Measurements from ENCODE around the gene LIPE. TPM values are rescaled to one million over a fixed set of nuclear protein-coding genes. Genes with fewer than 3 reads are reported as not detected.

Gene LIPE
- total RNA-seq, 1 donor from 2014 or later, result 35.0 TPM

DNA sequence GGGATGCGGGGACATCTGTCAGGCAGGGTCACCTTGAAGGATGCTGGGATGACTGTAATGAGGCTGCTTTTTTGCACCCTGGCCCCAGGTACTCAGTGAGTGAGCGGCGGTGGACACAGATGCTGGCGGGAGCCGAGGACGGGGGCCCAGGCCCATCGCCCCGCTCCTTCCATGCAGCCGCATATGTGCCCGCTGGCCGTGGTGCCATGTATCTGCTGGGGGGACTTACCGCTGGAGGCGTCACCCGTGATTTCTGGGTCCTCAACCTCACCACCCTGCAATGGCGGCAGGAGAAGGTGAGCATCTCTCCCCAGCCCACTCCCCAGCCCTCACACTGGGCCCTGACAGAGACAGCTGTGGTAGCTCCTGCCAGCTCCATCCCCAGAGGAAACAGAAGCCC, 70.5 kb downstream of the LIPE start:
- H3K27me3 Mint-ChIP-seq, result no peaks in the 10 kb centered on the region
- no peaks in the 10 kb centered on the region for H3K36me3 Mint-ChIP-seq (ENCODE audit: low read depth)
- H3K9me3 Mint-ChIP-seq, result no peaks in the 10 kb centered on the region
- H3K4me1 Mint-ChIP-seq, result no peaks in the 10 kb centered on the region
- no peak overlapping the region for H3K4me3 Mint-ChIP-seq
- H3K27ac Mint-ChIP-seq, result no peak overlapping the region
- no peak for DNase-seq
- intact Hi-C loops (cut with micrococcal nuclease), result no loop called here

DNA sequence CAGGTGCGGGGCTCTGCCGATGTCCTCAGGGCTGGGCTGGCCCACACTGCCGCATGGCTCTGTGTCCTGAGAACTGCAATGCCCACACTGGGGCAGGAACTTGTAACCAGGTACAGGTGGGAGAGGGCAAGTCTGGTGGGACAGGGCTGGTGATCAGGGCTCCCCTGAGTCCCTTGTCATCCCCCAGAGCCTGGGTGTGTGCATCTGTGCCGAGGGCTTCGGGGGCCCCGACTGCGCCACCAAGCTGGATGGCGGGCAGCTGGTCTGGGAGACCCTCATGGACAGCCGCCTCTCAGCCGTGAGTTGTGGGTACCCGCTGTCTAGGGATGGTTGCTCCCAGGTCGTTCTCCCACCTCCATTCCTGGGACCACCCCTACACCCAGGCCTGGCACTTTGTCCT, 71.3 kb downstream of the LIPE start:
- no peak for DNase-seq
- H3K36me3 Mint-ChIP-seq (ENCODE audit: low read depth), result no peaks in the 10 kb centered on the region
- intact Hi-C loops (cut with micrococcal nuclease), result no loop called here
- H3K4me3 Mint-ChIP-seq, result no peak overlapping the region
- H3K27ac Mint-ChIP-seq, result no peak overlapping the region
- H3K4me1 Mint-ChIP-seq, result no peaks in the 10 kb centered on the region
- H3K9me3 Mint-ChIP-seq, result no peaks in the 10 kb centered on the region
- no peaks in the 10 kb centered on the region for H3K27me3 Mint-ChIP-seq

DNA sequence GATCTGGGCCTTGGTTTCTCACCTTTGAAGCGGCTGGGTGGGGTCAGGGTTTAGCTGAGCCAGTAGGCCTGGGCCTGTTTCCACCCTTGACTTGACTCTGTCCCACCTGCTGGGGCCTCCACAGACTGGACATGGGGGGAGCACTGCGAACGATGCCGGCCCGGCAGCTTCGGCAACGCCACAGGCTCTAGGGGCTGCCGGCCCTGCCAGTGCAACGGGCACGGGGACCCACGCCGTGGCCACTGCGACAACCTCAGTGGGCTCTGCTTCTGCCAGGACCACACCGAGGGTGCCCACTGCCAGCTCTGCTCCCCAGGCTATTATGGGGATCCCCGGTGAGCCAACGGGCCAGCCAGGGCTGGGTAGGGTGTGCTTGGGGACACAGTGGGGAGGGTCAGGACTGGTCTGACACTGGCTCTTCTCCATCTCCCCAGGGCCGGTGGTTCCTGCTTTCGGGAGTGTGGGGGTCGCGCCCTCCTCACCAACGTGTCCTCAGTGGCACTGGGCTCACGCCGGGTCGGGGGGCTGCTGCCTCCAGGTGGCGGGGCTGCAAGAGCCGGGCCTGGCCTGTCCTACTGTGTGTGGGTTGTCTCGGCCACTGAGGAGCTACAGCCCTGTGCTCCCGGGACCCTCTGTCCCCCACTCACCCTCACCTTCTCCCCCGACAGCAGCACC, 73.7 kb downstream of the LIPE start:
- intact Hi-C loops (cut with micrococcal nuclease), result no loop called here
- H3K27me3 Mint-ChIP-seq, result no peaks in the 10 kb centered on the region
- DNase-seq, result no peak
- H3K36me3 Mint-ChIP-seq (ENCODE audit: low read depth), result no peaks in the 10 kb centered on the region
- H3K4me3 Mint-ChIP-seq, result no peak overlapping the region
- no peaks in the 10 kb centered on the region for H3K9me3 Mint-ChIP-seq
- no peak overlapping the region for H3K27ac Mint-ChIP-seq
- no peaks in the 10 kb centered on the region for H3K4me1 Mint-ChIP-seq

DNA sequence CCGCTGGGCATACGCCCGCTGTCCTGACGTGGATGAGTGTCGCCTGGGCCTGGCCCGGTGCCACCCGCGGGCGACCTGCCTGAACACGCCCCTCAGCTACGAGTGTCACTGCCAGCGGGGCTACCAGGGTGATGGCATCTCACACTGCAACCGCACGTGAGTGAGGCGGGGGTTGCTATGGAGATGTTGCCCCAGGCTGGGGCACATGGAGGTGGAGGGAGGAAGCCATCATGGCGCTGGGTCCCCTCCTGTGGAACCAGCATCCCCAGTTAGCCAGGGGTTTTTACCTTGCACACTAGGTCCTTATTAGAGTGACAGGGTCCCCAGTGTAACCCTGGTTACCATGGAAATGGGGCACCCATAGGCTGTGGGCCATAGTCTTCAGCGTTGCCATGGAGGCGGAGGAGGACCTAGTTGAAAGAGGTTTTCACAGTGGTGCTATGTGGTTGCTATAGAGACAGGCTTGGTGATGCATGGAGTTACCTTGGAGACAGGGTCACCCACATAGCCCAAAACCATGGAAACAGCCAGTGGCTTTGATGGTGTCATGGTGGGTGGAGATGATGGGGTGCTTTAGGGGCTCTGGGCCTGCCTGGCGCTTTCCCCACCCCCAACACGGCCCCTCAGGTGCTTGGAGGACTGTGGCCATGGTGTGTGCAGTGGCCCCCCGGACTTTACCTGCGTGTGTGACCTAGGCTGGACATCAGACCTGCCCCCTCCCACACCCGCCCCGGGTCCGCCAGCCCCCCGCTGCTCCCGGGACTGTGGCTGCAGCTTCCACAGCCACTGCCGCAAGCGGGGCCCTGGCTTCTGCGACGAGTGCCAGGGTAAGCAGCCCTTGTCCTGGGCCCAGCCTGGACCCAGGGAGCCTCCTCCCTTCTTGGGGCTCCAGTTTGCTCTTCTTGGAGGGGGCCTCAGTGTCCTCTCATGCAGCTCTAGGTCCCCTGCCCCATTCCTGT, 74.6 kb downstream of the LIPE start:
- Mint-ChIP-seq H3K36me3 (ENCODE audit: low read depth) (no peaks in the 10 kb centered on the region), H3K9me3 (no peaks in the 10 kb centered on the region), H3K4me3 (no peak overlapping the region), H3K27ac (no peak overlapping the region), H3K27me3 (no peaks in the 10 kb centered on the region), H3K4me1 (no peaks in the 10 kb centered on the region)
- DNase-seq, result peak; percentile 66
- intact Hi-C loops (cut with micrococcal nuclease), result no loop called here

Other genes starting within 250 kb of the LIPE start
- 28.7 and 34.8 TPM in 2 replicates for gene DEDD2, start 209.7 kb downstream of the LIPE start, total RNA-seq
- 19.0 and 20.1 TPM in 2 replicates for gene ZNF526, start 207.1 kb downstream of the LIPE start, total RNA-seq
- 50.7 and 52.6 TPM in 2 replicates for gene GSK3A, start 184.8 kb downstream of the LIPE start, total RNA-seq
- 71.6 and 82.3 TPM in 2 replicates for gene ERF, start 172.3 kb downstream of the LIPE start, total RNA-seq
- 61.2 and 65.6 TPM in 2 replicates for gene CIC, start 158.1 kb downstream of the LIPE start, total RNA-seq
- 1.3 and 1.6 TPM in 2 replicates for gene PRR19, start 125.3 kb downstream of the LIPE start, total RNA-seq
- 49.1 and 50.4 TPM in 2 replicates for gene PAFAH1B3, start 124.8 kb downstream of the LIPE start, total RNA-seq
- gene TMEM145, start 114.1 kb downstream of the LIPE start, total RNA-seq, result 0.78 and 0.82 TPM in 2 replicates
- 8.4 and 9.1 TPM in 2 replicates for gene MEGF8, start 101.8 kb downstream of the LIPE start, total RNA-seq
- not detected in 2 replicates for gene CNFN, start 37.1 kb downstream of the LIPE start, total RNA-seq
- gene CXCL17, start 15.6 kb upstream of the LIPE start, total RNA-seq, result not detected in 2 replicates
- gene CEACAM1, start 101.1 kb upstream of the LIPE start, total RNA-seq, result 8.6 and 9.0 TPM in 2 replicates
- not detected in 2 replicates for gene CEACAM8, start 167.5 kb upstream of the LIPE start, total RNA-seq